GM12878 (cell line): ENCODE measurements around the gene FLVCR2. TPM values are rescaled to one million over a fixed set of nuclear protein-coding genes. Genes with fewer than 3 reads are reported as not detected.

ENCODE experiments used
- ATAC-seq: fragments of 200-7000 bp; cut with Tn5 transposase; 3 replicates; pipeline ENCODE4 v1.9.1; 2020; ENCODE audit warnings: mild to moderate bottlenecking, moderate library complexity
- BruUV-seq: library from RNA; stranded (reverse); fragments of 400-500 nt; replicated peaks from 2 replicates; lab custom pipeline; 2021; lab: Mats Ljungman, UMichigan
- CTCF ChIA-PET: fragments of 300-600 bp; sonication (Branson Sonifier 250); formaldehyde crosslinking; extraction: SDS; loops from one replicate; lab custom pipeline; 2021; ENCODE audit warnings: inconsistent platforms; lab: Yijun Ruan, JAX
- POLR2A ChIA-PET: fragments of 350-600 bp; formaldehyde crosslinking; extraction: SDS; loops from one replicate; lab custom pipeline; 2021; ENCODE audit warnings: inconsistent platforms; lab: Charles Lee
- RAD21 ChIA-PET: fragments of 300-600 bp; sonication (Branson Sonifier 250); formaldehyde crosslinking; loops from one replicate; lab custom pipeline; 2023; ENCODE audit warnings: antibody characterized with exemption; ENCODE audit not compliant: unreplicated experiment; lab: Charles Lee
- SMC1A ChIA-PET: fragments of 300-600 bp; sonication (Branson Sonifier 250); formaldehyde crosslinking; loops from one replicate; lab custom pipeline; 2023; ENCODE audit not compliant: unreplicated experiment, uncharacterized antibody; lab: Charles Lee
- DNase-seq: peaks from one replicate; pipeline ENCODE4 v3.0.0-alpha.2; 2011; ENCODE audit warnings: low read depth, low spot score
- FAIRE-seq: peaks from 3 replicates; lab custom pipeline; 2011; peaks lifted over from hg19 to GRCh38; lab: Jason Lieb, UNC
- H2AFZ ChIP-seq: 2 replicates; pipeline ENCODE4 v1.6.0; 2011; ENCODE audit warnings: low read depth, low read length, control low read depth; ENCODE audit not compliant: control insufficient read depth
- H3K27ac ChIP-seq: 2 replicates; pipeline ENCODE4 v1.5.1; 2011; ENCODE audit warnings: control low read depth; ENCODE audit not compliant: control insufficient read depth, insufficient read depth
- H3K27me3 ChIP-seq, 2 experiments: replicated peaks in 1 of 2; 2 replicates each; pipeline versions ENCODE4 v1.6.0 to v1.6.1; 2011; ENCODE audit warnings: low read length in 1 of 2; ENCODE audit not compliant: control insufficient read depth in 2 of 2, insufficient read depth in 2 of 2
- H3K36me3 ChIP-seq, 2 experiments: 2 replicates each; pipeline ENCODE4 v1.5.1; 2011; ENCODE audit warnings: low read length in 1 of 2; ENCODE audit not compliant: control insufficient read depth in 2 of 2, insufficient read depth in 2 of 2
- H3K4me1 ChIP-seq: 2 replicates; pipeline ENCODE4 v1.6.1; 2011; ENCODE audit warnings: mild to moderate bottlenecking, low read length, moderate library complexity, mixed read lengths; ENCODE audit not compliant: control insufficient read depth, insufficient read depth
- H3K4me2 ChIP-seq: 2 replicates; pipeline ENCODE4 v1.6.0; 2011; ENCODE audit warnings: control low read depth; ENCODE audit not compliant: control insufficient read depth, insufficient read depth
- H3K4me3 ChIP-seq: fragments of 200-600 bp; sonication (generic); 2 replicates; pipeline ENCODE4 v1.5.1; 2016
- H3K79me2 ChIP-seq: 2 replicates; pipeline ENCODE4 v1.6.0; 2011; ENCODE audit warnings: low read length; ENCODE audit not compliant: control insufficient read depth, insufficient read depth
- H3K9ac ChIP-seq: 2 replicates; pipeline ENCODE4 v1.8.0; 2011; ENCODE audit warnings: low read length, control low read depth, mixed read lengths; ENCODE audit not compliant: control insufficient read depth, insufficient read depth
- H3K9me3 ChIP-seq: replicated peaks from 3 replicates; pipeline ENCODE4 v1.5.1; 2011; ENCODE audit warnings: mild to moderate bottlenecking, low read length; ENCODE audit not compliant: control insufficient read depth, insufficient read depth
- H4K20me1 ChIP-seq: 2 replicates; pipeline ENCODE4 v1.6.0; 2011; ENCODE audit not compliant: control insufficient read depth, insufficient read depth
- BCL11A ChIP-seq: IDR thresholded peaks from 2 replicates; pipeline ENCODE4 v1.6.1; 2011; ENCODE audit warnings: low read depth, low read length
- CBFB ChIP-seq: IDR thresholded peaks from 2 replicates; pipeline ENCODE4 v1.6.1; 2016; ENCODE audit warnings: antibody characterized with exemption, low read depth
- CEBPB ChIP-seq, 2 experiments: fragments of 150-350 bp in 1 of 2; IDR thresholded peaks; 2 replicates each; pipeline ENCODE4 v1.6.1; 2012 to 2014; ENCODE audit warnings: low read depth in 2 of 2, low read length in 2 of 2, borderline replicate concordance in 1 of 2, inconsistent platforms in 1 of 2
- CREM ChIP-seq: IDR thresholded peaks from 2 replicates; pipeline ENCODE4 v1.6.1; 2014; ENCODE audit warnings: antibody characterized with exemption, low read depth
- EP300 ChIP-seq, 2 experiments: fragments of 150-350 bp in 1 of 2; IDR thresholded peaks; 2 replicates each; pipeline ENCODE4 v1.6.1; 2011 to 2012; ENCODE audit warnings: low read depth in 2 of 2, low read length in 2 of 2, borderline replicate concordance in 1 of 2, improper control_type of control experiment in 1 of 2, inconsistent platforms in 1 of 2; ENCODE audit not compliant: control insufficient read depth in 1 of 2
- MYC ChIP-seq: IDR thresholded peaks from 2 replicates; pipeline ENCODE4 v1.6.1; 2011; ENCODE audit warnings: mild to moderate bottlenecking, low read length, moderate library complexity, inconsistent platforms; ENCODE audit not compliant: insufficient read depth, insufficient replicate concordance, insufficient read length, severe bottlenecking
- RBBP5 ChIP-seq: fragments of 200-600 bp; sonication (generic); conservative IDR thresholded peaks from 2 replicates; pipeline ENCODE4 v1.6.1; 2016
- RELB ChIP-seq: fragments of 450-650 bp; IDR thresholded peaks from 2 replicates; pipeline ENCODE4 v1.6.1; 2017; ENCODE audit warnings: low read depth, mild to moderate bottlenecking, moderate library complexity
- SIX5 ChIP-seq: IDR thresholded peaks from 2 replicates; pipeline ENCODE4 v1.6.1; 2011; ENCODE audit warnings: mild to moderate bottlenecking, low read depth, low read length, moderate library complexity; ENCODE audit not compliant: severe bottlenecking
- TCF3 ChIP-seq: IDR thresholded peaks from 2 replicates; pipeline ENCODE4 v1.6.1; 2012; ENCODE audit warnings: low read depth, mild to moderate bottlenecking, low read length, borderline replicate concordance; ENCODE audit not compliant: insufficient read depth
- ZNF207 ChIP-seq: fragments of 450-650 bp; IDR thresholded peaks from 2 replicates; pipeline ENCODE4 v1.6.1; 2014; ENCODE audit warnings: antibody characterized with exemption, mild to moderate bottlenecking, borderline replicate concordance
- ZNF274 ChIP-seq: IDR thresholded peaks from one replicate; pipeline ENCODE4 v1.8.0; 2011; ENCODE audit not compliant: insufficient read length, insufficient read depth
- ZNF622 ChIP-seq: fragments of 450-650 bp; IDR thresholded peaks from 2 replicates; pipeline ENCODE4 v1.6.1; 2017; ENCODE audit warnings: mild to moderate bottlenecking, inconsistent platforms
- WGBS: methylation state at CpG from one replicate; pipeline ENCODE4 v1.1.6; 2016; ENCODE audit warnings: low lambda C conversion rate; ENCODE audit not compliant: insufficient replicate concordance, insufficient coverage; ENCODE audit errors: missing lambda C conversion rate; 5-methylcytosine and 5-hydroxymethylcytosine counted together
- in situ Hi-C: fragments of 300-500 bp; cut with MboI; formaldehyde crosslinking; loops from 9 replicates; pipeline ENCODE4 v1.14.3; 2018; ENCODE audit warnings: mixed read lengths
- intact Hi-C: fragments of 100-400 bp; cut with micrococcal nuclease; formaldehyde crosslinking; loops from one replicate; pipeline ENCODE4 v1.14.2; 2022; ENCODE audit not compliant: unreplicated experiment
- polyA plus RNA-seq, 11 experiments: library from polyadenylated mRNA; depleted of rRNA in 4 of 11; unstranded in 6 of 11; stranded (reverse) in 5 of 11; fragments of >200 nt; fragmentation: Nextera tagmentation in 4 of 11; fragmentation: Illumina TruSeq in 1 of 11; extraction: Ambion mirVana in 4 of 11; extraction: Trizol in 1 of 11; gene quantifications; 1 replicate in 1 of 11; 2 replicates in 10 of 11; pipeline versions ENCODE4 v1.2.1 to v1.2.3, GENCODE V29; 2011 to 2016; ENCODE audit warnings: inconsistent platforms in 2 of 11, missing spikeins in 2 of 11, low read depth in 1 of 11
- total RNA-seq, 4 experiments: library from RNA; depleted of rRNA in 3 of 4; stranded (reverse); fragments of >200 nt in 3 of 4; fragmentation: Illumina TruSeq in 1 of 4; extraction: Trizol in 1 of 4; gene quantifications; 2 replicates each; pipeline versions ENCODE4 v1.2.1 to v1.2.3, GENCODE V29; 2013 to 2021

The FLVCR2 gene
- total and polyA plus RNA-seq, 10 of the 15 experiments (the other 5 are each of a cell fraction or from before 2014, with no cell fraction given) = 0.24 to 3.7 (median 1.6) TPM

GRCh38 chr14:75643985-75644384, 65.6 kb downstream of the FLVCR2 start:
- Histone ChIP-seq H2AFZ (no peak overlapping the region), H3K4me3 (no peak overlapping the region), H3K36me3 (no peaks in the 10 kb centered on the region; a peak in 2 of 4 replicates), H3K27me3 (no peaks in the 10 kb centered on the region), H3K4me1 (no peaks in the 10 kb centered on the region), H3K4me2 (no peak overlapping the region), H3K9me3 (no peaks in the 10 kb centered on the region), H3K9ac (no peak overlapping the region), H3K79me2 (no peaks in the 10 kb centered on the region), H4K20me1 (no peaks in the 10 kb centered on the region), H3K27ac (no peak overlapping the region)
- ChIA-PET CTCF (interaction anchor here (1.1 kb wide), 1 partner anchor 10 kb away, joined by 4 read pairs; no protein-coding TSS in a partner anchor), RAD21 (no interaction called here), SMC1A (no interaction called here), POLR2A (no interaction called here)
- TF ChIP-seq MYC = no peak
- no peak for TF ChIP-seq TCF3
- no peak for TF ChIP-seq CEBPB (IDR thresholded peaks at IDR 0.05; ENCODE audit: borderline replicate concordance in 1 of 2, low read depth in 2 of 2, low read length in 2 of 2)
- no peak for TF ChIP-seq ZNF622
- no peak for TF ChIP-seq RBBP5
- TF ChIP-seq ZNF274 = no peak
- TF ChIP-seq SIX5 = no peak
- TF ChIP-seq CREM = no peak
- no peak for TF ChIP-seq BCL11A
- TF ChIP-seq ZNF207 = no peak
- TF ChIP-seq RELB = no peak
- no peak for TF ChIP-seq EP300 (IDR thresholded peaks at IDR 0.05; ENCODE audit: borderline replicate concordance in 1 of 2, control insufficient read depth in 1 of 2, low read depth in 2 of 2, low read length in 2 of 2)
- no peak for TF ChIP-seq CBFB
- ATAC-seq (no peak), FAIRE-seq (no peak), DNase-seq (no peak)
- in situ Hi-C loops = no loop called here
- intact Hi-C loops = no loop called here
- 48% methylated on average over 4 of the region's 4 CpGs for WGBS
- no TSS peak for BruUV-seq
